Thoracic aorta (tissue), 2 donors: ENCODE measurements around the gene REEP5. TPM values are rescaled to one million over a fixed set of nuclear protein-coding genes. Genes with fewer than 3 reads are reported as not detected.

ENCODE experiments used
- ATAC-seq: fragments of 150-250 bp; one replicate; pipeline ENCODE4 v1.8.0; 2017; ENCODE audit warnings: low read depth; ENCODE audit not compliant: insufficient number of reproducible peaks, low FRiP score
- DNase-seq: peaks from one replicate; pipeline ENCODE4 v3.0.0-alpha.2; 2020; ENCODE audit warnings: low spot score
- H3K27ac ChIP-seq, 2 donors: fragments of 200-600 bp; sonication (generic); 1 replicate in 1 of 2; 2 replicates in 1 of 2; pipeline ENCODE4 v1.5.1; 2016; ENCODE audit warnings: mild to moderate bottlenecking in 2 of 2, moderate library complexity in 2 of 2
- H3K27me3 ChIP-seq: fragments of 200-600 bp; sonication (generic); replicated peaks from 2 replicates; pipeline ENCODE4 v1.6.0; 2016; ENCODE audit warnings: mild to moderate bottlenecking; ENCODE audit not compliant: insufficient read depth
- H3K36me3 ChIP-seq: fragments of 200-600 bp; sonication (generic); one replicate; pipeline ENCODE4 v1.5.1; 2016
- H3K4me1 ChIP-seq, 2 donors: fragments of 200-600 bp; sonication (generic); 1 replicate in 1 of 2; 2 replicates in 1 of 2; pipeline versions ENCODE4 v1.5.1 to v1.6.0; 2016; ENCODE audit warnings: low read depth in 2 of 2, mild to moderate bottlenecking in 1 of 2; ENCODE audit not compliant: control insufficient read depth in 1 of 2
- H3K4me3 ChIP-seq: fragments of 200-600 bp; sonication (generic); 2 replicates; pipeline ENCODE4 v1.5.1; 2016; ENCODE audit warnings: mild to moderate bottlenecking
- H3K9me3 ChIP-seq: fragments of 200-600 bp; sonication (generic); 2 replicates; pipeline ENCODE4 v1.5.1; 2016
- total RNA-seq, 2 donors: library from RNA; depleted of rRNA; stranded (reverse); fragments of >200 nt; gene quantifications; one replicate each; pipeline versions ENCODE4 v1.1.0 to v1.2.3, GENCODE V29; 2016
- TF ChIP-seq, protein P1 (sequence below): fragments of 200-600 bp; sonication (generic); IDR thresholded peaks from one replicate; pipeline ENCODE4 v1.5.1; 2019; ENCODE audit warnings: antibody characterized with exemption

Gene REEP5
- total RNA-seq, 2 donors from 2014 or later, result 80.4 to 110 TPM

DNA sequence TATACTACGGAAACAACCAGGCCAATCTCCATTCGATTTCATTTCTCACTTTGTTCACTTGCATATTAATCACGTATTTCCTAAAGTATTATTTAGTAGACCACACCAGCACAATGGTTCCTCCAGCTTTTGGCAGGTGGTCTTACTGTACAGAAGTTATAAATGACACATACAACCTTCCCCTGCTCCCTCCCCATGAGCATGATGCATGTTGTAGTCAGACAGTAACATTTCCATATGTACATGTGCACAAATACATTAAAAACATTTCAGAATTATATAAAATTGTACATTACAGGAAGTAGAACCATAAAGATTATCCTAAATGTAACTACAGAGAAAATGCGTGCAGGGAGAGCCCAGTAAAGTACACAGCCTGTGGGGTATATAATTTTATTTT lies 43.9 kb downstream of the REEP5 start:
- Histone ChIP-seq H3K27me3 (no peaks in the 10 kb centered on the region), H3K4me1 (no peaks in the 10 kb centered on the region), H3K4me3 (no peak overlapping the region), H3K9me3 (no peaks in the 10 kb centered on the region), H3K27ac (no peak overlapping the region), H3K36me3 (peaks cover 32% of the 10 kb centered on the region)
- ATAC-seq, result no peak
- no peak for DNase-seq
- TF ChIP-seq, protein P1, sequence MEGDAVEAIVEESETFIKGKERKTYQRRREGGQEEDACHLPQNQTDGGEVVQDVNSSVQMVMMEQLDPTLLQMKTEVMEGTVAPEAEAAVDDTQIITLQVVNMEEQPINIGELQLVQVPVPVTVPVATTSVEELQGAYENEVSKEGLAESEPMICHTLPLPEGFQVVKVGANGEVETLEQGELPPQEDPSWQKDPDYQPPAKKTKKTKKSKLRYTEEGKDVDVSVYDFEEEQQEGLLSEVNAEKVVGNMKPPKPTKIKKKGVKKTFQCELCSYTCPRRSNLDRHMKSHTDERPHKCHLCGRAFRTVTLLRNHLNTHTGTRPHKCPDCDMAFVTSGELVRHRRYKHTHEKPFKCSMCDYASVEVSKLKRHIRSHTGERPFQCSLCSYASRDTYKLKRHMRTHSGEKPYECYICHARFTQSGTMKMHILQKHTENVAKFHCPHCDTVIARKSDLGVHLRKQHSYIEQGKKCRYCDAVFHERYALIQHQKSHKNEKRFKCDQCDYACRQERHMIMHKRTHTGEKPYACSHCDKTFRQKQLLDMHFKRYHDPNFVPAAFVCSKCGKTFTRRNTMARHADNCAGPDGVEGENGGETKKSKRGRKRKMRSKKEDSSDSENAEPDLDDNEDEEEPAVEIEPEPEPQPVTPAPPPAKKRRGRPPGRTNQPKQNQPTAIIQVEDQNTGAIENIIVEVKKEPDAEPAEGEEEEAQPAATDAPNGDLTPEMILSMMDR, result no peak

DNA sequence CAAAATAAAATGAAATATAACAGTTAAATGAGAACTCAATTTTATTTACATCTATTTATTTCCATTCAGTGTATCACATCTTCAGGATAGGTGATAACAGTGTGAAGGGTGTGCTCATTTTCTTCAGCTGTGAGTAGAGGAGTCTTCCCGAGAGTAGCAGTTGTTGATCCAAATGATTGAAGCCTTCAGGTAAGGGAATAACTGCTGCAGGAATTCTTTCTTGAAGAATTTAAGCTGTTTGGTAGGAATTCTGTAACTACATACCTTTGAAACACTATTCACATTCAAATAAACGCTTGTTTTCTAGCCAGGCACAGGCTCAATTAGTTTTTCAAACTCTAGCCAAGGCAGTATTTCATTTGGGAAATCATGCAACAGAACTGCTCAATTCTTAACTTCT lies 45.7 kb downstream of the REEP5 start:
- no peaks in the 10 kb centered on the region for H3K9me3 ChIP-seq
- DNase-seq, result no peak
- no peaks in the 10 kb centered on the region for H3K4me1 ChIP-seq
- ATAC-seq, result no peak
- H3K27me3 ChIP-seq, result no peaks in the 10 kb centered on the region
- TF ChIP-seq, protein P1, result no peak
- no peak overlapping the region for H3K27ac ChIP-seq
- H3K4me3 ChIP-seq, result no peak overlapping the region
- peaks cover 23% of the 10 kb centered on the region for H3K36me3 ChIP-seq

DNA sequence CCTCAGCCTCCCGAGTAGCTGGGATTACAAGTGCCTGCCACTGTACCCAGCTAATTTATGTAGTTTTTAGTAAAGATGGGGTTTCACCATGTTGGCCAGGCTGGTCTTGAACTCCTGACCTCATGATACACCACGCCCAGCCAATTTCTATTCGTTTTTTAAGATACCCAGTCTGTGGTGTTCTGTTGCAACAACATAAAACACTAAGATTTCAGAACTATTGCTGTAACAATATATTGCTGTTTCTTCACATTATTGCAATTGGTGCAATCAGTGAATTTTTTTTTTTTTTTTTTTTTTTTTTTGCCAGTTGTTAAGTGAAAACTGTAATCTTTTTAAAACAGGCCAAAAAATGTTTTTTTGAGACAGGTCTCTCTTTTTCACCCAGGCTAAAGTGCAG lies 51.1 kb downstream of the REEP5 start:
- H3K4me3 ChIP-seq, result no peak overlapping the region
- no peaks in the 10 kb centered on the region for H3K4me1 ChIP-seq
- DNase-seq, result no peak
- H3K36me3 ChIP-seq, result peaks cover 27% of the 10 kb centered on the region
- no peak overlapping the region for H3K27ac ChIP-seq
- H3K27me3 ChIP-seq, result no peaks in the 10 kb centered on the region
- no peaks in the 10 kb centered on the region for H3K9me3 ChIP-seq
- TF ChIP-seq, protein P1, result no peak
- ATAC-seq, result no peak

DNA sequence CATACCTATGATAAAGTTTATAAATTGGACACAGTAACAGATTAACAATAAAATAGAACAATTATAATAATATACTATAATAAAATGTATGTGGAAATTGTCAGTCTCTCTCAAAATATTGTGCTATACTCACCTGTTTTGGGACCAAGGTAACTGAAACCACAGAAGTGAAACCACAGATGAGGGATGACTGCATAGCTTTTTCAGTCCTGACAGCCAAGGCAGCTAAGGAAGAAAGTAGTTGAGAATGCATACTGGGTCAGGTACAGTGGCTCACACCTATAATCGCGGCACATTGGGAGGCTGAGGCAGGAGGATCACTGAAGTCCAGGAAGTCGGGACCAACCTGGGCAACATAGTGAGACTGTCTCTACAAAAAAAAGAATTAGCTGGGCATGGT lies 52.1 kb downstream of the REEP5 start:
- ATAC-seq (no peak), DNase-seq (no peak)
- H3K4me3 ChIP-seq, result no peak overlapping the region
- H3K36me3 ChIP-seq, result peaks cover 26% of the 10 kb centered on the region
- TF ChIP-seq, protein P1, result no peak
- H3K27ac ChIP-seq, result no peak overlapping the region
- H3K4me1 ChIP-seq, result no peaks in the 10 kb centered on the region
- no peaks in the 10 kb centered on the region for H3K9me3 ChIP-seq
- H3K27me3 ChIP-seq, result no peaks in the 10 kb centered on the region

DNA sequence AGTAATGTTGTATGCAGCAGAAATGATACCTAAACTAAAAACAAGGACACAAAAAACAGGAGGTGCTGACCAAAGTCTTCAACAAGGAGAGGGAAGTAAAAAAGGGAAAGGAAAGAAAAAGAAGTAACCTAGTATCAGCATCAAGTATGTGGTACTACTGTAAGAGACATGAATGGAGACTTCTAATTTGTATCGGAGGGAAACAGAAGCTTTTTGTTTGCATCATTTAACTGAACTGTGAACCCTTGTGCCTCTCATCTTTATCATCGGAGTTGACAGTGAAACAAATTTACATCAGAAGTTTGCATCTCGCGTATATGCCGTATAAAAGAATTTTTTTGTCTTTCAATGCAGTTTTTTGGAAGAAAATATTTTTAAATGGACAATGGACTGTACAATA lies 54.6 kb downstream of the REEP5 start:
- H3K4me3 ChIP-seq, result no peak overlapping the region
- TF ChIP-seq, protein P1, result no peak
- ATAC-seq (no peak), DNase-seq (no peak)
- no peaks in the 10 kb centered on the region for H3K27me3 ChIP-seq
- H3K27ac ChIP-seq, result no peak overlapping the region
- H3K36me3 ChIP-seq, result peaks cover 29% of the 10 kb centered on the region
- peaks cover 11 to 17% of the 10 kb centered on the region in 2 donors for H3K4me1 ChIP-seq
- H3K9me3 ChIP-seq, result no peaks in the 10 kb centered on the region
